ENCODE data around the gene ANKRD17.

DNA sequence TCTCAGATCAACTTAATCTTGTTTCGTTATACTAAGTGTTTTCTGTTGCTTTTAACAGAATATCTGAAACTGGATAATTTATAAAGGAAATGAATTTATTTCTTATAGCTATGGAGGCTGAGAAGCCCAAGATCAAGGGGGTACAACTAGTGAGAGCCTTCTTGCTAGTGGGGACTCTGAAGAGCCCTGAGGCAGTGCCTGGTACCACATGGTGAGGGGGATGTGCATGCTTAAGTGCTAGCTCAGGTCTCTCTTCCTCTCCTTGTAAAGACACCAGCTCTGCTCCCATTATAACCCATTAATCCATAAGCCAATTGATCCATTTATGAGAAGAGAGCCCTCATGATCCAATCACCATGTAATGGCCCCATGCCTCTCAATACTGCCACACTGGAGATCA, 207.0 kb downstream of the ANKRD17 start:
- TF ChIP-seq CTCF (IDR thresholded peaks at IDR 0.05 in 2 of 3, conservative IDR thresholded peaks at IDR 0.05 in 1 of 3; ENCODE audit: borderline replicate concordance in 1 of 3, insufficient read depth in 1 of 3, low read depth in 2 of 3, low read length in 2 of 3) (no peak), POLR2A (IDR thresholded peaks at IDR 0.05; ENCODE audit: borderline replicate concordance, extremely low read depth, insufficient read depth, insufficient read length) (no peak), EZH2 (IDR thresholded peaks at IDR 0.05) (no peak), RAD21 (IDR thresholded peaks at IDR 0.05; ENCODE audit: low read depth) (no peak), POLR2AphosphoS5 (IDR thresholded peaks at IDR 0.05; ENCODE audit: low read depth, low read length) (no peak), TCF7L2 (IDR thresholded peaks at IDR 0.05; ENCODE audit: borderline replicate concordance, extremely low read depth, insufficient read depth, insufficient read length) (no peak)
- TF ChIP-seq, protein P1, sequence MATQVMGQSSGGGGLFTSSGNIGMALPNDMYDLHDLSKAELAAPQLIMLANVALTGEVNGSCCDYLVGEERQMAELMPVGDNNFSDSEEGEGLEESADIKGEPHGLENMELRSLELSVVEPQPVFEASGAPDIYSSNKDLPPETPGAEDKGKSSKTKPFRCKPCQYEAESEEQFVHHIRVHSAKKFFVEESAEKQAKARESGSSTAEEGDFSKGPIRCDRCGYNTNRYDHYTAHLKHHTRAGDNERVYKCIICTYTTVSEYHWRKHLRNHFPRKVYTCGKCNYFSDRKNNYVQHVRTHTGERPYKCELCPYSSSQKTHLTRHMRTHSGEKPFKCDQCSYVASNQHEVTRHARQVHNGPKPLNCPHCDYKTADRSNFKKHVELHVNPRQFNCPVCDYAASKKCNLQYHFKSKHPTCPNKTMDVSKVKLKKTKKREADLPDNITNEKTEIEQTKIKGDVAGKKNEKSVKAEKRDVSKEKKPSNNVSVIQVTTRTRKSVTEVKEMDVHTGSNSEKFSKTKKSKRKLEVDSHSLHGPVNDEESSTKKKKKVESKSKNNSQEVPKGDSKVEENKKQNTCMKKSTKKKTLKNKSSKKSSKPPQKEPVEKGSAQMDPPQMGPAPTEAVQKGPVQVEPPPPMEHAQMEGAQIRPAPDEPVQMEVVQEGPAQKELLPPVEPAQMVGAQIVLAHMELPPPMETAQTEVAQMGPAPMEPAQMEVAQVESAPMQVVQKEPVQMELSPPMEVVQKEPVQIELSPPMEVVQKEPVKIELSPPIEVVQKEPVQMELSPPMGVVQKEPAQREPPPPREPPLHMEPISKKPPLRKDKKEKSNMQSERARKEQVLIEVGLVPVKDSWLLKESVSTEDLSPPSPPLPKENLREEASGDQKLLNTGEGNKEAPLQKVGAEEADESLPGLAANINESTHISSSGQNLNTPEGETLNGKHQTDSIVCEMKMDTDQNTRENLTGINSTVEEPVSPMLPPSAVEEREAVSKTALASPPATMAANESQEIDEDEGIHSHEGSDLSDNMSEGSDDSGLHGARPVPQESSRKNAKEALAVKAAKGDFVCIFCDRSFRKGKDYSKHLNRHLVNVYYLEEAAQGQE (IDR thresholded peaks at IDR 0.05; ENCODE audit: low read depth) = no peak
